Chondrocyte (in vitro differentiated cells): ENCODE results near the gene ITPR2. TPM values are rescaled to one million over a fixed set of nuclear protein-coding genes. Genes with fewer than 3 reads are reported as not detected.

Experiments
- DNase-seq: peaks from one replicate; pipeline ENCODE4 v3.0.0; 2021; ENCODE audit warnings: mixed read lengths, low spot score
- H3K27ac Mint-ChIP-seq: one replicate; pipeline ENCODE4 v1.8.0; 2021; ENCODE audit warnings: mild to moderate bottlenecking, moderate library complexity, mixed read lengths; ENCODE audit not compliant: unreplicated experiment
- H3K27me3 Mint-ChIP-seq: 2 replicates; pipeline ENCODE4 v1.8.0; 2021; ENCODE audit warnings: low read depth, mixed read lengths
- H3K36me3 Mint-ChIP-seq: 2 replicates; pipeline ENCODE4 v1.8.0; 2021; ENCODE audit warnings: low read depth, mixed read lengths
- H3K4me1 Mint-ChIP-seq: 2 replicates; pipeline ENCODE4 v1.8.0; 2021; ENCODE audit warnings: low read depth, mild to moderate bottlenecking, mixed read lengths
- H3K4me3 Mint-ChIP-seq: one replicate; pipeline ENCODE4 v1.8.0; 2021; ENCODE audit warnings: mild to moderate bottlenecking, moderate library complexity, mixed read lengths; ENCODE audit not compliant: unreplicated experiment
- H3K9me3 Mint-ChIP-seq: 2 replicates; pipeline ENCODE4 v1.8.0; 2021; ENCODE audit warnings: low read depth, mixed read lengths
- CTCF ChIP-seq: fragments of 200-600 bp; sonication (generic); IDR thresholded peaks from 2 replicates; pipeline ENCODE4 v1.5.0; 2021; ENCODE audit warnings: antibody characterized with exemption, mild to moderate bottlenecking, moderate library complexity
- total RNA-seq: library from RNA; stranded (reverse); gene quantifications from 3 replicates; pipeline ENCODE4 v1.2.1, GENCODE V29; 2021

Gene ITPR2
- total RNA-seq, 1 donor from 2014 or later = 18.7 TPM

GRCh38 chr12:26290565-26290964 is 542.4 kb downstream of the ITPR2 start:
- Mint-ChIP-seq H3K36me3 (peaks cover 2% of the 10 kb centered on the region), H3K4me3 (no peak overlapping the region), H3K27ac (no peak overlapping the region), H3K9me3 (no peaks in the 10 kb centered on the region), H3K4me1 (no peaks in the 10 kb centered on the region), H3K27me3 (no peaks in the 10 kb centered on the region)
- TF ChIP-seq CTCF = no peak
- DNase-seq = no peak

GRCh38 chr12:26287671-26288381 is 545.2 kb downstream of the ITPR2 start:
- Mint-ChIP-seq H3K36me3 (peaks cover 2% of the 10 kb centered on the region), H3K27me3 (no peaks in the 10 kb centered on the region), H3K4me3 (no peak overlapping the region), H3K4me1 (no peaks in the 10 kb centered on the region), H3K27ac (no peak overlapping the region), H3K9me3 (no peaks in the 10 kb centered on the region)
- no peak for TF ChIP-seq CTCF
- DNase-seq = no peak

Other genes with a start within 250 kb of the ITPR2 start
- gene INTS13, start 104.8 kb upstream of the ITPR2 start, total RNA-seq = 23.3 to 23.8 TPM (median 23.3 TPM) in 3 replicates
- 37.6 to 40.5 TPM (median 40.4 TPM) in 3 replicates for gene FGFR1OP2, start 105.3 kb upstream of the ITPR2 start, total RNA-seq
- 43.1 to 55.9 TPM (median 43.8 TPM) in 3 replicates for gene TM7SF3, start 181.2 kb upstream of the ITPR2 start, total RNA-seq
- gene MED21, start 189.4 kb upstream of the ITPR2 start, total RNA-seq = 39.7 to 42.1 TPM (median 41.1 TPM) in 3 replicates
- gene C12orf71, start 249.4 kb upstream of the ITPR2 start, total RNA-seq = not detected in 3 replicates